ENCODE measurements around the gene FANCC. TPM values are rescaled to one million over a fixed set of nuclear protein-coding genes. Genes with fewer than 3 reads are reported as not detected.

Gene FANCC
- total and polyA plus RNA-seq, 2 experiments from 2014 or later: 13.1 to 15.6 TPM

DNA sequence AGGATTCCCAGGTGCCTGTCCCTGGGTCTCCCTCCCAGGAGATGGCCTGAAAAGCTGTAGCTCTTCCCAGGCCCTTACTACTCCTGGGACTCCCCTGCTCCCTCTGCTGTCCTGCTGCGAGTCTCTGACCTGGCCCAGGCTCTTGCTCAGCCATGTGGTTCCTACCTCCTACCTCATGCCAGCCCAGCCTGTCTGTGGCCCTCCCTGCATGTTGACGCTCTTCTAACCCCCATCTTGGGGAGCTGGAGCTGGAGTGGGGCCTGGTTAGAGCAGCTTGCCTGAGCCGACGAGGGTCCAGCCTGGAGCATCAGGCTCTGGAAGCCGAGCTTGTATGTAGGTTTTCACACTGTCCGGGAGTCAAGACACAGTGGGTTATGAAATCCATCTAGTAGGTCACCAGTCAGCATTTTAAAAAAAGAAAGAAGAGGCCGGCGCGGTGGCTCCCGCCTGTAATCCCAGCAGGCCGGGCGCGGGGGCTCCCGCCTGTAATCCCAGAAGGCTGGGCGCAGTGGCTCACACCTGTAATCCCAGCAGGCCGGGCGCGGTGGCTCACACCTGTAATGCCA, 244.4 kb downstream of the FANCC start:
- no peaks in the 10 kb centered on the region for H3K27me3 ChIP-seq
- H3K4me2 ChIP-seq: no peak overlapping the region
- peaks cover 98% of the 10 kb centered on the region for H3K79me2 ChIP-seq
- peaks cover 90% of the 10 kb centered on the region for H4K20me1 ChIP-seq (ENCODE audit: insufficient read depth, poor library complexity, severe bottlenecking)
- peaks cover 51% of the 10 kb centered on the region for H3K4me1 ChIP-seq (ENCODE audit: insufficient read depth)
- WGBS (ENCODE audit: low lambda C conversion rate, missing lambda C conversion rate): 95% methylated on average over 18 of the region's 18 CpGs
- H3K9me2 ChIP-seq (replicated peaks; ENCODE audit: insufficient read depth): no peaks in the 10 kb centered on the region
- H2AFZ ChIP-seq: no peak overlapping the region
- TF ChIP-seq EZH2 (IDR thresholded peaks at IDR 0.05; ENCODE audit: borderline replicate concordance): no peak
- TF ChIP-seq, protein P1, sequence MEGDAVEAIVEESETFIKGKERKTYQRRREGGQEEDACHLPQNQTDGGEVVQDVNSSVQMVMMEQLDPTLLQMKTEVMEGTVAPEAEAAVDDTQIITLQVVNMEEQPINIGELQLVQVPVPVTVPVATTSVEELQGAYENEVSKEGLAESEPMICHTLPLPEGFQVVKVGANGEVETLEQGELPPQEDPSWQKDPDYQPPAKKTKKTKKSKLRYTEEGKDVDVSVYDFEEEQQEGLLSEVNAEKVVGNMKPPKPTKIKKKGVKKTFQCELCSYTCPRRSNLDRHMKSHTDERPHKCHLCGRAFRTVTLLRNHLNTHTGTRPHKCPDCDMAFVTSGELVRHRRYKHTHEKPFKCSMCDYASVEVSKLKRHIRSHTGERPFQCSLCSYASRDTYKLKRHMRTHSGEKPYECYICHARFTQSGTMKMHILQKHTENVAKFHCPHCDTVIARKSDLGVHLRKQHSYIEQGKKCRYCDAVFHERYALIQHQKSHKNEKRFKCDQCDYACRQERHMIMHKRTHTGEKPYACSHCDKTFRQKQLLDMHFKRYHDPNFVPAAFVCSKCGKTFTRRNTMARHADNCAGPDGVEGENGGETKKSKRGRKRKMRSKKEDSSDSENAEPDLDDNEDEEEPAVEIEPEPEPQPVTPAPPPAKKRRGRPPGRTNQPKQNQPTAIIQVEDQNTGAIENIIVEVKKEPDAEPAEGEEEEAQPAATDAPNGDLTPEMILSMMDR (IDR thresholded peaks at IDR 0.05; ENCODE audit: poor library complexity): peak; percentile 23
- no peaks in the 10 kb centered on the region for H3K36me3 ChIP-seq (replicated peaks; ENCODE audit: insufficient read depth, low read depth)
- no peak for DNase-seq (ENCODE audit: low spot score)
- no peak overlapping the region for H3K4me3 ChIP-seq
- no peak overlapping the region for H3K27ac ChIP-seq
- H3K9me3 ChIP-seq (ENCODE audit: low read depth): no peaks in the 10 kb centered on the region

DNA sequence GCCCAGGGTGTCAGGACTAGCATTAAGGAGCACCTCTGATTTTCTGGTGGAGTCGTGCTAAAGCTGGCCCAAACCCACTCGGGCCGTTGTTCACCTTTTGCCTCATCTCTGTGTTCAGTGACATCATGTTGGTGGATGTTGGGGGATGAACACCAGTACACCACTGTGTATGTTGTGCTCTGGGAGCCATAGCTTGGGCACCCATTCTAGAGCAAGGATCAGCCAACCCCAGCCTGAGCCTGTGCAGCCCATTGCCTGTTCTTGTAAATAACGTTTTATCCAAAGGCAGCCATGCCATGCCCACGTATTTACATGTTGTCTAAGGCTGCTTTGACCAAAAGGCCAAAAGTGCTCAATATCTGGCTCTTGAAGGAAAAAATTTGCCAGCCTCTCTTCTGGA, 245.6 kb downstream of the FANCC start:
- Histone ChIP-seq H3K36me3 (replicated peaks; ENCODE audit: insufficient read depth, low read depth) (no peaks in the 10 kb centered on the region), H3K4me2 (no peak overlapping the region), H3K79me2 (peaks cover 98% of the 10 kb centered on the region), H3K27me3 (no peaks in the 10 kb centered on the region), H2AFZ (no peak overlapping the region), H4K20me1 (ENCODE audit: insufficient read depth, poor library complexity, severe bottlenecking) (peaks cover 91% of the 10 kb centered on the region), H3K9me2 (replicated peaks; ENCODE audit: insufficient read depth) (no peaks in the 10 kb centered on the region), H3K27ac (no peak overlapping the region), H3K4me3 (no peak overlapping the region), H3K4me1 (ENCODE audit: insufficient read depth) (peaks cover 40% of the 10 kb centered on the region), H3K9me3 (ENCODE audit: low read depth) (no peaks in the 10 kb centered on the region)
- TF ChIP-seq, protein P1 (IDR thresholded peaks at IDR 0.05; ENCODE audit: poor library complexity): no peak
- no peak for TF ChIP-seq EZH2phosphoT487 (IDR thresholded peaks at IDR 0.05; ENCODE audit: low read depth, severe bottlenecking, unreplicated experiment)
- no peak for DNase-seq (ENCODE audit: low spot score)
- WGBS (ENCODE audit: low lambda C conversion rate, missing lambda C conversion rate): 91% methylated on average over 5 of the region's 5 CpGs

- TF ChIP-seq EZH2phosphoT487 (IDR thresholded peaks at IDR 0.05; ENCODE audit: low read depth, severe bottlenecking, unreplicated experiment) (no peak), EZH2 (IDR thresholded peaks at IDR 0.05; ENCODE audit: borderline replicate concordance) (no peak)
- TF ChIP-seq, protein P1 (IDR thresholded peaks at IDR 0.05; ENCODE audit: poor library complexity): no peak
- 94% methylated on average over 5 of the region's 5 CpGs for WGBS (ENCODE audit: low lambda C conversion rate, missing lambda C conversion rate)
- no peaks in the 10 kb centered on the region for H3K9me3 ChIP-seq (ENCODE audit: low read depth)
- no peaks in the 10 kb centered on the region for H3K9me2 ChIP-seq (replicated peaks; ENCODE audit: insufficient read depth)
- no peaks in the 10 kb centered on the region for H3K36me3 ChIP-seq (replicated peaks; ENCODE audit: insufficient read depth, low read depth)
- no peak for DNase-seq (ENCODE audit: low spot score)
- H3K4me3 ChIP-seq: no peak overlapping the region
- no peak overlapping the region for H3K27ac ChIP-seq
- peaks cover 98% of the 10 kb centered on the region for H3K79me2 ChIP-seq
- no peak overlapping the region for H2AFZ ChIP-seq
- H3K27me3 ChIP-seq: no peaks in the 10 kb centered on the region
- H3K4me1 ChIP-seq (ENCODE audit: insufficient read depth): peaks cover 40% of the 10 kb centered on the region
- H4K20me1 ChIP-seq (ENCODE audit: insufficient read depth, poor library complexity, severe bottlenecking): peaks cover 91% of the 10 kb centered on the region
- no peak overlapping the region for H3K4me2 ChIP-seq
These were observed 246.1 kb downstream of the FANCC start for GRCh38 chr9:95071450-95071849.
